Astrocyte of the cerebellum (primary cell): ENCODE results near the gene MCM7.

Experiments
- DNase-seq: peaks from one replicate; pipeline ENCODE4 v3.0.0-alpha.2; 2011; ENCODE audit warnings: low read depth
- H3K4me3 ChIP-seq: 2 replicates; pipeline ENCODE4 v1.5.1; 2011; ENCODE audit warnings: mild to moderate bottlenecking, low read depth, low read length, moderate library complexity
- in situ Hi-C: cut with HindIII; loops from 2 replicates; pipeline ENCODE4 v1.10.0; 2017; ENCODE audit warnings: low sequenced_read_pairs
- TF ChIP-seq, protein P1 (sequence below): IDR thresholded peaks from 2 replicates; pipeline ENCODE4 v1.5.1; 2012; ENCODE audit warnings: low read length, low read depth, moderate library complexity, mild to moderate bottlenecking; ENCODE audit errors: missing control alignments

MCM7 gene

DNA sequence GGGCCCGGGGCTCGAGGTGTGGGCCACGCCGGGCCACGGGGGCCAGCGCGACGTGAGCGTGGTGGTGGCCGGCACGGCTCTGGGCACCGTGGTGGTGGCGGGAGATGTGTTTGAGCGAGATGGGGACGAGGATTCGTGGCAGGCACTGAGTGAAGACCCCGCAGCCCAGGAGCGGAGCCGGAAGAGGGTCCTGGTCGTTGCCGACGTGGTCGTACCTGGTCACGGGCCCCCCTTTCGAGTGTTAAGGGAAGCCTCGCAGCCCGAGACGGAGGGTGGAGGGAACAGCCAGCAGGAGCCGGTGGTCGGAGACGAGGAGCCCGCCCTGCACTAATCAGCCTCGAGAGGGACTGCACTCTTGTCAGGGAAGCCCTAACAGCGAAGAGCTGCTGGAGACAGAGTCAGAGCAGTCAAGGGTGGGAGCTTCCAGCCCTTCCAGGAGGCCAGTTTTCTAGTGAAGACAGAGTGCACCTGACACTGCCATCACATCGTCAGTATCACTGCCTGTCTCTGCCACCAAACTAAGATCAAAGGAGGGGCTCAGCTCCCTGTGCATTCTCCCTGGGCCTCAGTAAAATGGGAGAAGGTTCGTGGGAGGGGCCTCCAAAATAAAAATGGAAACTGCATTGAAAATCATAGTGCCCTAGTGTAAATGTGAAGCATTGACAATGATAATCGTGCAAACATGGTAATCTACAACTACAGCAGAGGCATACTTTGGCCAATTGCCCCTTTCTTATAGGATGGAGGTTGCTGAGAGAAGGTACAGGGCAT, 26.9 kb upstream of the MCM7 start:
- TF ChIP-seq, protein P1, sequence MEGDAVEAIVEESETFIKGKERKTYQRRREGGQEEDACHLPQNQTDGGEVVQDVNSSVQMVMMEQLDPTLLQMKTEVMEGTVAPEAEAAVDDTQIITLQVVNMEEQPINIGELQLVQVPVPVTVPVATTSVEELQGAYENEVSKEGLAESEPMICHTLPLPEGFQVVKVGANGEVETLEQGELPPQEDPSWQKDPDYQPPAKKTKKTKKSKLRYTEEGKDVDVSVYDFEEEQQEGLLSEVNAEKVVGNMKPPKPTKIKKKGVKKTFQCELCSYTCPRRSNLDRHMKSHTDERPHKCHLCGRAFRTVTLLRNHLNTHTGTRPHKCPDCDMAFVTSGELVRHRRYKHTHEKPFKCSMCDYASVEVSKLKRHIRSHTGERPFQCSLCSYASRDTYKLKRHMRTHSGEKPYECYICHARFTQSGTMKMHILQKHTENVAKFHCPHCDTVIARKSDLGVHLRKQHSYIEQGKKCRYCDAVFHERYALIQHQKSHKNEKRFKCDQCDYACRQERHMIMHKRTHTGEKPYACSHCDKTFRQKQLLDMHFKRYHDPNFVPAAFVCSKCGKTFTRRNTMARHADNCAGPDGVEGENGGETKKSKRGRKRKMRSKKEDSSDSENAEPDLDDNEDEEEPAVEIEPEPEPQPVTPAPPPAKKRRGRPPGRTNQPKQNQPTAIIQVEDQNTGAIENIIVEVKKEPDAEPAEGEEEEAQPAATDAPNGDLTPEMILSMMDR = no peak
- H3K4me3 ChIP-seq = peak overlapping the region; percentile 86
- in situ Hi-C loops = no loop called here
- DNase-seq = no peak

DNA sequence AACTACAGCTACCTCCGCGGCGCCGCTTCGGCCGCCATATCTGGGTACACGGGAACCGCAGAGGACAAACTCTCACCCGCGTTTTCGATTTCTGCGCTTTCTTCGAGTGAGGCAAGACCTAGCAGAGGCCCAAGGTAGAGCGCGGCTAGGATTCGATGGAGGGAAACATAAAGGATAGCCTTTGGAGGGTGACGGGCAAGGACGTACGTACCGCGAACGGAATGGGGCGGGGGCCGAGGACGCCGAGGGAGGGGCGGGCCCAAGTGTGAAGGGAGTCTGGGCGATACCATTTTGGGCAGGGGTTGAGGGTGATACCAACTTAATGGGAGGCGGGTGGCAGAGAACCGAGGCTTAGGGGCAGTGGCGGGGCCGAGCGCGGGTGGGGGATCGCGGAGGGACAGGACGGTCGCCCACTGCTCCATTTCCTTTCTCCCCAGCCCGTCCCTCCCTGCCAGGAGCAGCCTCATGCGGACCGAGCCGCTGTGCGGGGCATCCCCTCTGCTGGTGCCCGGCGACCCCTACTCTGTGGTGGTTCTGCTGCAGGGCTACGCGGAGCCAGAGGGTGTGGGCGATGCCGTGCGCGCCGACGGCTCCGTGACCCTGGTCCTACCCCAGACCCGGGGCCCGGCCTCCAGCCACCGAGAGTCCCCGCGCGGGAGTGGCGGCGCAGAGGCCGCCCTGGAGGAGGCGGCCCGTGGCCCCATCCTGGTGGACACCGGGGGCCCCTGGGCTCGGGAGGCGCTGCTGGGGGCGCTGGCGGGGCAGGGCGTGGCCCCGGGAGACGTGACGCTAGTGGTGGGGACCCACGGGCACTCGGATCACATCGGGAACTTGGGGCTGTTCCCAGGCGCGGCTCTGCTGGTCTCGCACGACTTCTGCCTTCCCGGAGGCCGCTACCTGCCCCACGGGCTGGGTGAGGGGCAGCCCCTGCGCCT, 26.0 kb upstream of the MCM7 start, which contains the start of gene MBLAC1:
TSS of gene MBLAC1 (plus strand) at position 37 of the 935 bp plus-strand sequence. CDS start at position 466, 429 bp downstream.
- in situ Hi-C loops = no loop called here
- TF ChIP-seq, protein P1 = no peak
- peak; percentile 84 for DNase-seq
- H3K4me3 ChIP-seq = peak within 1 kb of the TSS; percentile 86

DNA sequence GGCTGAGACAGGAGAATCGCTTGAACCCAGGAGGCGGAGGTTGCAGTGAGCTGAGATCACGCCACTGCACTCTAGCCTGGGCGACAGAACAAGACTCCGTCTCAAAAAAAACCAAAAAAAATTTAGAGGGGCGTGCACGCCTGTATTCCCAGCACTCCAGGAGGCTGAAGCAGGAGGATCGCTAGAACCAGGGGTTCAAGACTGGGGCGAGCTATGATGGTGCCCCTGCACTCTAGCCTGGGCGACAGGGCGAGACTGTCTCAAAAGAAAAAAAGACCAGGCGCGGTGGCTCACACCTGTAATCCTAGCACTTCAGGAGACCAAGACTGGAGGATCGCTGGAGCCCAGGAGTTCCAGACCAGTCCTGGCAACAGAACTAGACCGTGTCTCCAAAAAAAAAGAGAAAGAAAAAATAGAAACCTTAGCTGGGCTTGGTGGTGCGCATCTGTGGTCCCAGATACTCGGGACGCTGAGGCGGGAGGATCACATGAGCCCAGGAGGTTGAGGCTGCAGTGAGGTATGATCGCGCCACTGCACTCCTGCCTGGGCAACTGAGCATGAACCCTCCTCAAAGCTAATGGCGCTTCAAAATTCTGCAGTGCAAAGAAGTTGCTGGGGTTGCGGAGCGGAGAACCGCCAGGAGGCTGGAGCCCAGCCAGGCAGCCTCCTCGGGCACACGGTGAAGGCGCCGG, 25.2 kb upstream of the MCM7 start:
- TF ChIP-seq, protein P1 = no peak
- in situ Hi-C loops = no loop called here
- no peak for DNase-seq
- H3K4me3 ChIP-seq = peak overlapping the region; percentile 86

DNA sequence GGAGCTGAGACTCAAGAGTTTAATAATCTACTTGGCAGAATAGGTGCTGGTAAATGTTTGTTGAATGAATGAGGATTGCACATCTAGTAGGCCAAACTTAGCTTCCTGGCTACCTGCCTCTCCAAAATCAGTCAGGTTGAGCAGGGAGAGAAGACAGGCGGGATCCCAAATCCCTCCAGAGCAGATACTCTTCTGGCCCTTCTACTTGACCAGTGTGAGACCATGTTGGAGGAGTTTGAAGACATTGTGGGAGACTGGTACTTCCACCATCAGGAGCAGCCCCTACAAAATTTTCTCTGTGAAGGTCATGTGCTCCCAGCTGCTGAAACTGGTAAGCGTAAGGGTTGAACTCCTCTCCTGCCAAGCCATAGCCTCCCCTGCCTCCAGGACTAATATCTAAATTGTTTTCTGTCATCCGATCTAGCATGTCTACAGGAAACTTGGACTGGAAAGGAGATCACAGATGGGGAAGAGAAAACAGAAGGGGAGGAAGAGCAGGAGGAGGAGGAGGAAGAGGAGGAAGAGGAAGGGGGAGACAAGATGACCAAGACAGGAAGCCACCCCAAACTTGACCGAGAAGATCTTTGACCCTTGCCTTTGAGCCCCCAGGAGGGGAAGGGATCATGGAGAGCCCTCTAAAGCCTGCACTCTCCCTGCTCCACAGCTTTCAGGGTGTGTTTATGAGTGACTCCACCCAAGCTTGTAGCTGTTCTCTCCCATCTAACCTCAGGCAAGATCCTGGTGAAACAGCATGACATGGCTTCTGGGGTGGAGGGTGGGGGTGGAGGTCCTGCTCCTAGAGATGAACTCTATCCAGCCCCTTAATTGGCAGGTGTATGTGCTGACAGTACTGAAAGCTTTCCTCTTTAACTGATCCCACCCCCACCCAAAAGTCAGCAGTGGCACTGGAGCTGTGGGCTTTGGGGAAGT, 23.4 kb upstream of the MCM7 start:
- no peak overlapping the region for H3K4me3 ChIP-seq
- TF ChIP-seq, protein P1 = no peak
- no peak for DNase-seq
- in situ Hi-C loops = no loop called here

DNA sequence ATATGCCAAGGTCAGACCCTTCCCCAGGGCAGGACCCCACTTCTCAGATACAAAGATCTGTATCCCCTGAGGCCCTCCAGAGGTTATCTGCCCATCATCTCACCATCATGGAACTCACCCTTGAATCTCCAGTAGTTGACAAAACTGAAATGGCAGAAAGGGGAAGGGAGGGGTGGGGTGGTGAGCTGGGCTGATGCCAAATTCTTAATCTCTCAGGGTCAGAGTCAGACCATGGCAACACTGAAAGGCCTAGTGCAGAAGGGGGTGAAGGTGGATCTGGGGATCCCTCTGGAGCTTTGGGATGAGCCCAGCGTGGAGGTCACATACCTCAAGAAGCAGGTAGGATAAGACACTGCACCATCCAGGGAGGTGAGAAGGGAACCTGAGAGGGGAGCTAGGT, 21.4 kb upstream of the MCM7 start:
- TF ChIP-seq, protein P1 = no peak
- in situ Hi-C loops = no loop called here
- DNase-seq = no peak
- no peak overlapping the region for H3K4me3 ChIP-seq
